ENCODE measurements around the gene ZFP36L1.
A peak's percentile ranks its signal among the peaks of the same experiment; 100 is the strongest.

The ZFP36L1 gene
- 18.6 to 317 (median 73.5) reads per million in 17 experiments for total RNA-seq

GRCh38 chr14:68792979-68793733, at the start of gene ZFP36L1:
Gene ZFP36L1, minus strand, starts transcription at chr14:68793067. Its CDS starts 129 bp downstream, at chr14:68792938.
- DNase-seq, result peak; percentile 98 to 99 (median 98)

DNA sequence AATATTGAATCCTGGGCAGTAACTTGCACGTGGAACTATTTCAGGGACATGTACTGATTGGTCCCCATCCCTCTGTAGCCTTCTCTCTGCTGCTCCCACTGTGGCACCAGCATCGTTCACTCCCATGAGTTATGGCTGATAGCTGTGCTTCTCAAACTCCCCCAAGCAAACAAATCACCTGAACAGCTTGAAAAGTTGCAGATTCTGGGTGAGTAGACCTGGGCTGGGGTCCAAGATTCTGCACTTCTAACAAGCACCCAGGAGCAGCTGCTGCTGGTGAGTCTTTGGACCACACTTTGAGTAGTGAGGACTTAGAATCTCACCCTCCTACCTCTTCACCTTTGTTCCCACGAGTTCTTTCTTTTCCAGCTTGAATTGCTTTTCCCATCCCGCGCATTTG, 49.4 kb upstream of the ZFP36L1 start:
- DNase-seq, result no peak

- DNase-seq, result no peak
Observed at GRCh38 chr14:68841016-68841809, 48.3 kb upstream of the ZFP36L1 start.

- no peak for DNase-seq
Observed at GRCh38 chr14:68840454-68840853, 47.6 kb upstream of the ZFP36L1 start.

DNA sequence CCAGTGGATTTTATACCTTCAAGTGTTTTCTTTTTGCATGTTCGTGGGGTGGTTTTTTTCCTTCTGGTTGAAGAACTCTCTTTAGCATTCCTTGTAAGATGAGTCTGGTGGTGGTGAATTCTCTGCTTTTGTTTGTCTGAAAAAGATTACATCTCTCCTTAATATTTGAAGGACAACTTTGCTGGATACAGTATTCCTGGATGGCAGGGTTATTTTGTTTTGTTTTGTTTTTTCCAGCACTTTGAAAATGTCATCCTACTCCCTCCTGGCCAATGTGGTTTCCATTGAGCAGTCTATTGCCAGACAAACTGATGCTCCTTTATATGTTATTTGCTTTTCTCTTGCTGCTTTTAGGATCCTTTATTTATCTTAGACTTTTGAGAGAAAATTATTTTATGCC, 43.2 kb upstream of the ZFP36L1 start:
- DNase-seq, result no peak

GRCh38 chr14:68834816-68835215, 41.9 kb upstream of the ZFP36L1 start:
- DNase-seq, result peak in 2 of 4 experiments; percentile 26 to 35

GRCh38 chr14:68828698-68829097, 35.8 kb upstream of the ZFP36L1 start:
- peak in 2 of 4 experiments; percentile 16 to 31 for DNase-seq

DNA sequence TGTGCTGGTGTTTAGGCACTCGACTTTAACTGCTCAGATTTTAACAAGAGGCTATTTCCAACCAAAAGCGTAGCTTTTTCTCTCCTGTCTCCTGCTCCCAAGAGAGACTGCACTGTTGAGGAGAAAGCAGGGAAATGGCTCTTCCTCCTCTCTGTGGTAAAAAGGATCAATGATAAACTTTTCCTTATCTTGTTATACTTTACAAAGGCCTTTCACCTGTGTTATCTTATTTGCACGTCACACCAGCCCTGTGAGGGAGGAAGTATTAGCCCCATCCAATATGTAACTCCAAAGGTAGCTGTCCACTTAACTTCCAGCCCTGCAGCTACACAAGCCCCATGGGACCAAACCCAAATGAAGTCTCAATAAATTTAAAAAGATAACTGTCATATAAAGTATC, 32.9 kb upstream of the ZFP36L1 start:
- DNase-seq, result no peak

- peak; percentile 73 to 85 (median 76) for DNase-seq
Observed at GRCh38 chr14:68824517-68825347, 31.9 kb upstream of the ZFP36L1 start.

GRCh38 chr14:68824207-68824516, 31.3 kb upstream of the ZFP36L1 start:
- DNase-seq, result no peak

GRCh38 chr14:68823434-68824206, 30.8 kb upstream of the ZFP36L1 start:
- no peak for DNase-seq

GRCh38 chr14:68822926-68823325, 30.1 kb upstream of the ZFP36L1 start:
- DNase-seq, result no peak

DNA sequence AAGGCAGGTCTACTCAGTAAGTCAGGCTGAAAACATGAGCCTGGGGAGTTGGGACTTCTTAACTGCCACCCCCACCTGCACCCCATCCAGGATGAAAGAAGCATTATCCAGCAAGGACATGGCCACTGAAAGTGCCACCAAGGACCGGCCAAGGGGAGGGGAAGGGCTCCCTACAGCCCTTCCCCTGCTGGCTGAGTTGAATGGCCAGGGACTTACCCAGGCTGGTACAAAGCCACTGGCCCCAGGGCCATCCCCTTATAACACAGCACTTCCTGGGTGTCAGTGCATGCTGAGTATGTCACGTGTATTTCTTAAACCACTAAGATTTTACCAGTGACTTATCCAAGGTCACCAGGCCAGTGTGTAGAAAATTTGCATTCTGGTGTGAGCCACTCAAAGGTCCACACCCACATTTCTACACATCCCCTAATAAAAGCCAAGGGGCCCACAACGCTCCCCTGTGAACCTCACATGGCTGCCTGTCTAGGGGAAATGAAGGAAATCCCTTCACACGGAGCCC, 29.3 kb upstream of the ZFP36L1 start:
- peak in 3 of 4 experiments; percentile 13 to 26 (median 19) for DNase-seq

- DNase-seq, result no peak
Observed at GRCh38 chr14:68820999-68821683, 28.3 kb upstream of the ZFP36L1 start.

- DNase-seq, result no peak
Observed at GRCh38 chr14:68820536-68820935, 27.7 kb upstream of the ZFP36L1 start.

GRCh38 chr14:68820119-68820518, 27.3 kb upstream of the ZFP36L1 start:
- DNase-seq, result no peak

- DNase-seq, result no peak
Observed at GRCh38 chr14:68819260-68819691, 26.4 kb upstream of the ZFP36L1 start.

- no peak for DNase-seq
Observed at GRCh38 chr14:68817506-68818212, 24.8 kb upstream of the ZFP36L1 start.

DNA sequence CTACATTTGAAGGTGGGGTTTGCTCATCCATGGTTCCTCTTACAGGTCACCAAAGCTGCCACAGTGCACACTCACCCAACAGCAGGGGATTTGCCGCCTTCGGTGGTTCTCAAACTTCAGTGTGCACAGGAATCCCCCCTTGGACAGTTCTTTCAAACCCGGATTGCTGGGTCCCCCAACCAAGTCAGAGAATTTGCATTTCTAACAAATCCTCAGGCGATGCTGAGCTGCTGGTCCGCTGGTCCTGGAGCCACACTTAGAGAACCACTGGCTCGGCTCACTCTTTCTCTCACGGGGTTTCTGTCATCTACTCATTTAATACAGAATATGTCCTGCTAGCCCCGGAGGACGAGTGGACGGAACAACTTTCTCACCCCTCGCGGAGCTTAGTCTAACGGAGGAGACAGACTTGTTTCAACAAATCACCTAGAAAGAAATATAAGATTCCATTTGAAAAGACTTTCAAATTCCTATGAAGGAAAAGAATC, 24.1 kb upstream of the ZFP36L1 start:
- DNase-seq, result no peak

DNA sequence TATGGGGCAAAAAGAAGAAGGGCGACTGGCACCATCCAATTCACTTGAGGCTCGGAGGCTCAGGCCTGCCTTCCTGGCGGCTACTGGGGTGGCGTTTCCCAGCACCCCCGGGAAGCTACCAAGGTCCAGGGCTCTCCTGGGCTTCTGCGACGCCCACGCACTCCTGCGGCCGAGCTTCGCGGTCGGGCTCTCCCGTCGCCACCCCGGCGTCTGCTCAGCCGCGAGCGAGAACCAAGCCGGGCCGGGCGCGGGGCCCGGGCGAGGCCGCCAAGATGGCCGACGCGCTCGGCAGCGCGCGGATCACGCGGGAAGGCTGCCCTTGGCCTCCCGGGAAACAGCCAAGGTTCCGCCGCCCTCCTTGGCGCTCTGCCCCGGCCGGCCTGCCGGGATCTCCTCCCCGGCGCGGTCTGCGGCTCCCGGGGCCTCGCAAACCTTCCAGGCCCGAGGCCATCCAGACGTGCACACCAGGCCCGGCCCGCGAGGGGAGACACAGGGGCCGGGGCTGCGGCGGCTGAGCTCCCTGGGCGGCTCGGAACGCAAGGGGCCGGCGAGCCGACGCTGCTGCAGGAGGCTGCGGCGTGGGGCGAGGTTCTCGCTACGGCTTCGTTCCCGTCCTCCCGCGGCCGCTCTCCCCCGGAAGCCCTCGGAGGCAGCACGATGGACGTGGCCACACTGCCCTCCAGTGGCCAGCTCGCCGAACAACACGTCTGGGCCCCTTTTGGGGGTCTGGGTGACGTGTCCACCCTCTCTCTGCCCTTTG, 23.5 kb upstream of the ZFP36L1 start:
- DNase-seq, result peak; percentile 92 to 96 (median 94)

Data from suppressor macrophage (primary cell).